SH-SY5Y (cell line): ENCODE data around the gene EBNA1BP2.

Source experiments
- GATA2 ChIP-seq: IDR thresholded peaks from 2 replicates; pipeline ENCODE4 v1.6.1; 2011; ENCODE audit warnings: mild to moderate bottlenecking, low read depth, low read length
- GATA3 ChIP-seq: IDR thresholded peaks from 2 replicates; pipeline ENCODE4 v1.6.1; 2011; ENCODE audit warnings: low read depth, mild to moderate bottlenecking, low read length, moderate library complexity

GRCh38 chr1:43134640-43135039, 37.5 kb downstream of the EBNA1BP2 start:
- TF ChIP-seq GATA2 (no peak), GATA3 (no peak)
